Mesenchymal stem cell (in vitro differentiated cells and primary cell): ENCODE data around the gene CFAP65.

Source experiments
- DNase-seq: peaks from one replicate; pipeline ENCODE4 v3.0.0-alpha.2; 2013
- H2AFZ ChIP-seq: one replicate; pipeline ENCODE4 v1.6.1; 2013; ENCODE audit warnings: low read depth, mild to moderate bottlenecking, control low read depth, inconsistent platforms, low read length, moderate library complexity
- H2AK5ac ChIP-seq: 2 replicates; pipeline ENCODE4 v1.6.1; 2013; ENCODE audit warnings: low read length, moderate library complexity, mild to moderate bottlenecking, inconsistent platforms; ENCODE audit not compliant: severe bottlenecking
- H2BK120ac ChIP-seq: one replicate; pipeline ENCODE4 v1.6.1; 2013; ENCODE audit warnings: low read depth, mild to moderate bottlenecking, inconsistent platforms, low read length, moderate library complexity
- H2BK12ac ChIP-seq, 2 experiments: one replicate each; pipeline ENCODE4 v1.6.1; 2013; ENCODE audit warnings: inconsistent platforms in 2 of 2, low read length in 2 of 2, mild to moderate bottlenecking in 2 of 2, moderate library complexity in 2 of 2, control low read depth in 1 of 2
- H2BK15ac ChIP-seq: one replicate; pipeline ENCODE4 v1.6.1; 2013; ENCODE audit warnings: mild to moderate bottlenecking, low read depth, inconsistent platforms; ENCODE audit not compliant: poor library complexity, severe bottlenecking
- H2BK5ac ChIP-seq: 2 replicates; pipeline ENCODE4 v1.6.1; 2013; ENCODE audit warnings: low read depth, mild to moderate bottlenecking, low read length, control low read depth, inconsistent platforms; ENCODE audit not compliant: poor library complexity, severe bottlenecking
- H3K14ac ChIP-seq, 2 experiments: one replicate each; pipeline ENCODE4 v1.6.1; 2013; ENCODE audit warnings: inconsistent platforms in 2 of 2, low read length in 2 of 2, control low read depth in 1 of 2, mild to moderate bottlenecking in 1 of 2, moderate library complexity in 1 of 2
- H3K18ac ChIP-seq, 2 experiments: one replicate each; pipeline ENCODE4 v1.6.1; 2013; ENCODE audit warnings: inconsistent platforms in 2 of 2, low read length in 2 of 2, control low read depth in 1 of 2, low read depth in 1 of 2, mild to moderate bottlenecking in 1 of 2
- H3K23ac ChIP-seq, 2 experiments: one replicate each; pipeline ENCODE4 v1.6.1; 2013; ENCODE audit warnings: inconsistent platforms in 2 of 2, low read length in 2 of 2, mild to moderate bottlenecking in 2 of 2, moderate library complexity in 2 of 2, control low read depth in 1 of 2
- H3K27ac ChIP-seq: 2 replicates; pipeline ENCODE4 v1.5.1; 2013; ENCODE audit warnings: mild to moderate bottlenecking, moderate library complexity, low read length, control low read depth, inconsistent platforms; ENCODE audit not compliant: poor library complexity, severe bottlenecking
- H3K27me3 ChIP-seq, 2 experiments: 2 replicates each; pipeline versions ENCODE4 v1.6.1 to v1.7.0; 2013; ENCODE audit warnings: low read length in 2 of 2, mild to moderate bottlenecking in 2 of 2, moderate library complexity in 2 of 2, control low read depth in 1 of 2, inconsistent platforms in 1 of 2; ENCODE audit not compliant: control insufficient read depth in 1 of 2, insufficient read depth in 1 of 2
- H3K36me3 ChIP-seq, 2 experiments: 2 replicates each; pipeline versions ENCODE4 v1.6.1 to v1.7.0; 2013; ENCODE audit warnings: low read length in 2 of 2, control low read depth in 1 of 2, inconsistent platforms in 1 of 2, low read depth in 1 of 2, mild to moderate bottlenecking in 1 of 2; ENCODE audit not compliant: insufficient read depth in 2 of 2, control insufficient read depth in 1 of 2
- H3K4ac ChIP-seq, 2 experiments: one replicate each; pipeline ENCODE4 v1.6.1; 2013; ENCODE audit warnings: inconsistent platforms in 2 of 2, low read length in 2 of 2, mild to moderate bottlenecking in 2 of 2, moderate library complexity in 2 of 2, control low read depth in 1 of 2, low read depth in 1 of 2
- H3K4me1 ChIP-seq: 2 replicates; pipeline ENCODE4 v1.6.1; 2013; ENCODE audit warnings: low read depth, low read length, control low read depth; ENCODE audit not compliant: control insufficient read depth, insufficient read depth
- H3K4me2 ChIP-seq: 2 replicates; pipeline ENCODE4 v1.6.1; 2013; ENCODE audit warnings: low read length, mild to moderate bottlenecking, inconsistent platforms; ENCODE audit not compliant: poor library complexity, severe bottlenecking
- H3K4me3 ChIP-seq, 2 experiments: 2 replicates each; pipeline versions ENCODE4 v1.5.1 to v1.7.0; 2013; ENCODE audit warnings: low read length in 2 of 2, mild to moderate bottlenecking in 2 of 2, control low read depth in 1 of 2, low read depth in 1 of 2; ENCODE audit not compliant: insufficient read depth in 1 of 2
- H3K79me1 ChIP-seq: replicated peaks from 2 replicates; pipeline ENCODE4 v1.6.1; 2013; ENCODE audit warnings: mild to moderate bottlenecking, control low read depth, low read length, inconsistent platforms; ENCODE audit not compliant: poor library complexity, severe bottlenecking
- H3K9ac ChIP-seq: 2 replicates; pipeline ENCODE4 v1.7.0; 2013; ENCODE audit warnings: mild to moderate bottlenecking, low read length, moderate library complexity
- H3K9me3 ChIP-seq: 2 replicates; pipeline ENCODE4 v1.7.0; 2013; ENCODE audit warnings: mild to moderate bottlenecking, low read length; ENCODE audit not compliant: control insufficient read depth
- H4K8ac ChIP-seq: one replicate; pipeline ENCODE4 v1.6.1; 2013; ENCODE audit warnings: inconsistent platforms, mild to moderate bottlenecking, low read length, moderate library complexity
- H4K91ac ChIP-seq: one replicate; pipeline ENCODE4 v1.6.1; 2013; ENCODE audit warnings: mild to moderate bottlenecking, low read length, inconsistent platforms
- WGBS: methylation state at CpG from one replicate; pipeline ENCODE4 v1.1.7; 2013; ENCODE audit warnings: mixed read lengths; 5-methylcytosine and 5-hydroxymethylcytosine counted together

The CFAP65 gene

DNA sequence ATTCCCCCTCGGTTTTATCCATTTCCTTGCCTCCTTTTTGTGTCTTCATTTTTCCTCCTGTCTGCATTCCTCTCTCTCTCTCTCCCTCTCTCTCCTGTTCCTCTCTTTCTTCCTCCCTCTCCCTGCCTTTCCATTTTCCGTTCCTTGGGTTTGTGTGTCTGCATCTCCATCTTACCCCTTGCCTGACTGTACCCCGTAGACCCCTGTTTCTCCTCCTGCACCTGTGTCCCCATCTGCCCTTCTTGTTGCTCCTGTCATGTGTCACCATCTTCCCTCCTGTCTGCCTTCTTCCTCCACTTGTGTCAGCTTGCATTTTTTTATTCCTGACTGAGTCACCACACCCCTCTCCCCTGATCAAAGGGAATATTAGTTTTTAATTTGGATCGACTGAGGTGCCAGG is 80.1 kb downstream of the CFAP65 start:
- no peak for DNase-seq

DNA sequence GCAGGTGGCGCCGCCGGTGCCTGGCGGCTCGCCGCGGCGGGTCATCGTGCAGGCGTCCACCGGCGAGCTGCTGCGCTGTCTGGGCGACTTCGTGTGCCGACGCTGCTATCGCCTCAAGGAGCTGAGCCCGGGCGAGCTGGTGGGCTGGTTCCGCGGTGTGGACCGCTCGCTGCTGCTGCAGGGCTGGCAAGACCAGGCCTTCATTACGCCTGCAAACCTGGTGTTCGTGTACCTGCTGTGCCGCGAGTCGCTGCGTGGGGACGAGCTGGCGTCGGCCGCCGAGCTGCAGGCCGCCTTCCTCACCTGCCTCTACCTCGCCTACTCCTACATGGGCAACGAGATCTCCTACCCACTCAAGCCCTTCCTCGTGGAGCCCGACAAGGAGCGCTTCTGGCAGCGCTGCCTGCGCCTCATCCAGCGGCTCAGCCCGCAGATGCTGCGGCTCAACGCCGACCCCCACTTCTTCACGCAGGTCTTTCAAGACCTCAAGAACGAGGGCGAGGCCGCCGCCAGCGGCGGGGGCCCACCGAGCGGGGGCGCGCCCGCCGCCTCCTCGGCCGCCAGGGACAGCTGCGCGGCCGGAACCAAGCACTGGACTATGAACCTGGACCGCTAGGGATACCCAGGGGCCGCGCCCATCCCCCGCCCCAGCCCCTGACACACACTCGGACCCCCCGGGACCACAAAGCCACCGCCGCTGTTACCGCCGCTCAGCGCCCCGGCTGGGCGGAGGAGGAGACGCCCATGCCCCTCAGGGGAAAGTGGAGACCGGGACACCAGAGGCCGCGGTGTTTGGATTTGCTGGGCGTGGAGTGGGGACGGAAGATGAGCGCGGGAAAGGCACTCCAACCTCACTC is 80.8 kb downstream of the CFAP65 start:
- no peak overlapping the region for H4K91ac ChIP-seq
- no peak overlapping the region for H2BK120ac ChIP-seq
- H3K27ac ChIP-seq: no peak overlapping the region
- H3K27me3 ChIP-seq: peaks cover 84 to 87% of the 10 kb centered on the region in 2 experiments
- H3K14ac ChIP-seq: no peak overlapping the region
- H2BK5ac ChIP-seq: no peak overlapping the region
- no peak overlapping the region for H2BK12ac ChIP-seq
- H3K4me3 ChIP-seq: peak overlapping the region in 1 of 2 experiments; percentile 23
- H3K18ac ChIP-seq: no peak overlapping the region
- H3K4me2 ChIP-seq: no peak overlapping the region
- no peak overlapping the region for H2BK15ac ChIP-seq
- no peak overlapping the region for H3K4ac ChIP-seq
- no peak overlapping the region for H3K9ac ChIP-seq
- H2AFZ ChIP-seq: no peak overlapping the region
- H3K23ac ChIP-seq: peak overlapping the region in 1 of 2 experiments; percentile 86
- no peaks in the 10 kb centered on the region for H3K36me3 ChIP-seq
- H3K79me1 ChIP-seq: no peaks in the 10 kb centered on the region
- peaks cover 13% of the 10 kb centered on the region for H3K4me1 ChIP-seq
- no peak overlapping the region for H2AK5ac ChIP-seq
- H4K8ac ChIP-seq: no peak overlapping the region
- H3K9me3 ChIP-seq: peaks cover 2% of the 10 kb centered on the region
- 14% methylated on average over 84 of the region's 87 CpGs for WGBS
- DNase-seq: no peak

More for the DNA sequence above, 80.1 kb downstream of the CFAP65 start:
- no peak overlapping the region for H4K91ac ChIP-seq
- no peak overlapping the region for H3K4me2 ChIP-seq
- H2AFZ ChIP-seq: no peak overlapping the region
- no peak overlapping the region for H3K23ac ChIP-seq
- no peak overlapping the region for H2BK120ac ChIP-seq
- H3K79me1 ChIP-seq: no peaks in the 10 kb centered on the region
- no peak overlapping the region for H3K18ac ChIP-seq
- H2AK5ac ChIP-seq: no peak overlapping the region
- H3K4ac ChIP-seq: no peak overlapping the region
- H3K14ac ChIP-seq: no peak overlapping the region
- peaks cover 13% of the 10 kb centered on the region for H3K4me1 ChIP-seq
- H2BK15ac ChIP-seq: no peak overlapping the region
- H3K27me3 ChIP-seq: peaks cover 78 to 81% of the 10 kb centered on the region in 2 experiments
- H3K9me3 ChIP-seq: peaks cover 2% of the 10 kb centered on the region
- H2BK5ac ChIP-seq: no peak overlapping the region
- H3K36me3 ChIP-seq: no peaks in the 10 kb centered on the region
- WGBS: 14% methylated on average over 3 of the region's 4 CpGs
- no peak overlapping the region for H2BK12ac ChIP-seq
- no peak overlapping the region for H3K27ac ChIP-seq
- no peak overlapping the region for H3K9ac ChIP-seq
- no peak overlapping the region for H4K8ac ChIP-seq
- H3K4me3 ChIP-seq: no peak overlapping the region

DNA sequence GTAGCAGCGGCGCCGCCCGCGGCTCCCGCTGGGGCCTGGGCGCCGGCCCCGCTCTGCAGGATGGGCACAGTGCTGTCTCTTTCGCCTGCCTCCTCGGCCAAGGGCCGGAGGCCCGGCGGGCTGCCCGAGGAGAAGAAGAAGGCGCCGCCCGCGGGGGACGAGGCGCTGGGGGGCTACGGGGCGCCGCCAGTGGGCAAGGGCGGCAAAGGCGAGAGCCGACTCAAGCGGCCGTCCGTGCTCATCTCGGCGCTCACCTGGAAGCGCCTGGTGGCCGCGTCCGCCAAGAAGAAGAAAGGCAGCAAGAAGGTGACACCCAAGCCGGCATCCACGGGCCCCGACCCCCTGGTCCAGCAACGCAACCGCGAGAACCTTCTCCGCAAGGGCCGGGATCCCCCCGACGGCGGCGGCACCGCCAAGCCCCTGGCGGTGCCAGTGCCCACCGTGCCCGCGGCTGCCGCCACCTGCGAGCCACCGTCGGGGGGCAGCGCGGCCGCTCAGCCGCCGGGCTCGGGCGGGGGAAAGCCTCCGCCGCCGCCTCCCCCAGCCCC is 81.5 kb downstream of the CFAP65 start:
- Histone ChIP-seq H2BK120ac (no peak overlapping the region), H3K27me3 (peaks cover 91 to 94% of the 10 kb centered on the region in 2 experiments), H3K4me2 (peak overlapping the region; percentile 70), H2AK5ac (no peak overlapping the region), H3K23ac (peak overlapping the region in 1 of 2 experiments; percentile 42), H3K9me3 (peaks cover 2% of the 10 kb centered on the region), H2BK12ac (no peak overlapping the region), H3K18ac (no peak overlapping the region), H3K36me3 (no peaks in the 10 kb centered on the region), H2AFZ (no peak overlapping the region), H3K4ac (no peak overlapping the region), H3K4me1 (peaks cover 13% of the 10 kb centered on the region), H4K91ac (no peak overlapping the region), H2BK15ac (no peak overlapping the region), H3K9ac (no peak overlapping the region), H4K8ac (no peak overlapping the region), H2BK5ac (no peak overlapping the region), H3K4me3 (peak overlapping the region; percentile 23 to 58), H3K79me1 (no peaks in the 10 kb centered on the region), H3K14ac (no peak overlapping the region), H3K27ac (no peak overlapping the region)
- DNase-seq: no peak
- 4% methylated on average over 48 of the region's 67 CpGs for WGBS

DNA sequence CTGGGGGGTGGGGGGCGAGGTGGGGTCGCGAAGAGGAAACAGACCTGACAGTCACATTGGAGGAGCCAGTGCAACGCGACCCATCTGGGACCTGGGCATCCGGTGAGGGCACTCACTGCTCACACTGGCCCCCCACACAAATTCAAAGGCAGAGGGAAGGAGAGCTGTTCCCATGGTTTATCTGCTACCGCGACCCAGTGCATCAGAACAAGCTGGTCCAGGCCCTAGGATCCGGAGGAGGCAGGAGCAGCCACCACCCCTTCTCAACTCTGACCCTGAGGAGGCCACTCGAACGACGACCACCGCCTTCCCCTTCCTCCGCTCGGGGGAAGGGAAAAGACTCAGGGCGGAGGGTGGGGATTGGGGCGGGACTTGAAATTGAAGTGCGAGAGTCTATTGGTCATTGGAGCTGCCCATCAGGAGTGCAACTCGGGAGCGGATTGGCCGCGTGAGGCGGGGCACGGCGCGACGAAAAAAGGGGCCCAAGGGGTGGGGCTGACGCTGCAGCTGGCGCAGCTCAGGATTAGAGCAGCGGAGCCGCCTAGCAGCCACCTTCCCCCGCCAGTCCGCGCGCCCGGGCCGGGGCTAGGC is 82.1 kb downstream of the CFAP65 start, which contains the start of gene CDK5R2:
Gene CDK5R2, plus strand, starts transcription at position 526 of the 591 bp plus-strand sequence. CDS start 155 bp downstream, outside the sequence.
- Histone ChIP-seq H3K79me1 (no peaks in the 10 kb centered on the region), H3K4ac (no peak within 1 kb of the TSS), H3K18ac (no peak within 1 kb of the TSS), H2AFZ (no peak within 1 kb of the TSS), H3K9ac (no peak within 1 kb of the TSS), H2BK5ac (no peak within 1 kb of the TSS), H2BK15ac (no peak within 1 kb of the TSS), H4K8ac (no peak within 1 kb of the TSS), H3K9me3 (peaks cover 2% of the 10 kb centered on the region), H3K4me1 (peaks cover 13% of the 10 kb centered on the region), H3K27ac (no peak within 1 kb of the TSS), H3K4me3 (peak within 1 kb of the TSS; percentile 23 to 58), H2AK5ac (no peak within 1 kb of the TSS), H4K91ac (no peak within 1 kb of the TSS), H3K14ac (no peak within 1 kb of the TSS), H3K23ac (peak within 1 kb of the TSS in 1 of 2 experiments; percentile 86), H3K27me3 (peaks cover 93 to 94% of the 10 kb centered on the region in 2 experiments), H3K36me3 (no peaks in the 10 kb centered on the region), H2BK120ac (no peak within 1 kb of the TSS), H2BK12ac (no peak within 1 kb of the TSS), H3K4me2 (peak within 1 kb of the TSS; percentile 70)
- peak; percentile 70 for DNase-seq
- 2% methylated on average over 23 of the region's 37 CpGs for WGBS
